SU-DHL-6 (cell line): ENCODE data around the gene WAC.
"Not testable (repeated sequence)": the region's sequence is repeated elsewhere in the genome, so short reads cannot be mapped to it uniquely, and the experiment has no call there.

Experiments
- H2AFZ ChIP-seq: fragments of 200-600 bp; sonication (generic); 2 replicates; pipeline ENCODE4 v1.6.1; 2014; ENCODE audit warnings: low read depth, mild to moderate bottlenecking, moderate library complexity, mixed read lengths, antibody characterized with exemption, low read length; ENCODE audit not compliant: severe bottlenecking
- H3F3A ChIP-seq: fragments of 200-600 bp; shearing (Covaris generic); 2 replicates; pipeline ENCODE4 v1.6.0; 2016; ENCODE audit warnings: antibody characterized with exemption, mild to moderate bottlenecking; ENCODE audit not compliant: insufficient read depth
- H3K27ac ChIP-seq: fragments of 200-600 bp; sonication (generic); 2 replicates; pipeline ENCODE4 v1.5.1; 2016; ENCODE audit warnings: low read depth, mild to moderate bottlenecking, low read length, moderate library complexity, mixed read lengths
- H3K27me3 ChIP-seq: fragments of 200-600 bp; sonication (generic), shearing (Covaris generic); 2 replicates; pipeline ENCODE4 v1.6.0; 2014; ENCODE audit warnings: mild to moderate bottlenecking, low read length
- H3K36me3 ChIP-seq: fragments of 200-600 bp; sonication (generic); 2 replicates; pipeline ENCODE4 v1.6.1; 2014; ENCODE audit warnings: mild to moderate bottlenecking, low read length, mixed read lengths
- H3K4me2 ChIP-seq: fragments of 300-600, 200-600 bp; shearing (Covaris generic), sonication (generic); 2 replicates; pipeline ENCODE4 v1.6.0; 2014; ENCODE audit warnings: low read length, low read depth, mild to moderate bottlenecking; ENCODE audit not compliant: poor library complexity, severe bottlenecking
- H3K4me3 ChIP-seq: fragments of 200-600 bp; sonication (generic); 2 replicates; pipeline ENCODE4 v1.5.1; 2014; ENCODE audit warnings: antibody characterized with exemption, low read length, mild to moderate bottlenecking, mixed read lengths; ENCODE audit not compliant: insufficient read depth, poor library complexity, severe bottlenecking
- H3K79me2 ChIP-seq: fragments of 200-600 bp; sonication (generic); 2 replicates; pipeline ENCODE4 v1.6.1; 2014; ENCODE audit warnings: mild to moderate bottlenecking, low read length, moderate library complexity; ENCODE audit not compliant: insufficient read depth
- H3K9ac ChIP-seq: fragments of 200-600 bp; sonication (generic); 2 replicates; pipeline ENCODE4 v1.7.0; 2014; ENCODE audit warnings: mild to moderate bottlenecking, low read length
- H3K9me2 ChIP-seq: fragments of 200-600 bp; sonication (generic); replicated peaks from 2 replicates; pipeline ENCODE4 v1.6.1; 2014; ENCODE audit warnings: low read length; ENCODE audit not compliant: insufficient read depth
- H3K9me3 ChIP-seq: fragments of 200-600 bp; sonication (generic); 2 replicates; pipeline ENCODE4 v1.6.1; 2014; ENCODE audit warnings: low read length, mixed read lengths; ENCODE audit not compliant: insufficient read depth
- H4K20me1 ChIP-seq: fragments of 200-600 bp; sonication (generic); 2 replicates; pipeline ENCODE4 v1.6.1; 2014; ENCODE audit warnings: low read depth, mild to moderate bottlenecking, antibody characterized with exemption, low read length, moderate library complexity, mixed read lengths
- EZH2phosphoT487 ChIP-seq: fragments of 200-600 bp; sonication (generic), shearing (Covaris generic); conservative IDR thresholded peaks from 2 replicates; pipeline ENCODE4 v1.6.1; 2018; ENCODE audit warnings: mild to moderate bottlenecking, antibody characterized with exemption, low read length, moderate library complexity, mixed read lengths
- TF ChIP-seq, protein P1 (sequence below): fragments of 200-600 bp; sonication (generic); IDR thresholded peaks from one replicate; pipeline ENCODE4 v1.5.1; 2017; ENCODE audit warnings: antibody characterized with exemption, mild to moderate bottlenecking, low read length, moderate library complexity; ENCODE audit not compliant: insufficient read depth, poor library complexity, severe bottlenecking

WAC gene

GRCh38 chr10:28514648-28515047 lies 18.3 kb upstream of the WAC start:
- TF ChIP-seq, protein P1, sequence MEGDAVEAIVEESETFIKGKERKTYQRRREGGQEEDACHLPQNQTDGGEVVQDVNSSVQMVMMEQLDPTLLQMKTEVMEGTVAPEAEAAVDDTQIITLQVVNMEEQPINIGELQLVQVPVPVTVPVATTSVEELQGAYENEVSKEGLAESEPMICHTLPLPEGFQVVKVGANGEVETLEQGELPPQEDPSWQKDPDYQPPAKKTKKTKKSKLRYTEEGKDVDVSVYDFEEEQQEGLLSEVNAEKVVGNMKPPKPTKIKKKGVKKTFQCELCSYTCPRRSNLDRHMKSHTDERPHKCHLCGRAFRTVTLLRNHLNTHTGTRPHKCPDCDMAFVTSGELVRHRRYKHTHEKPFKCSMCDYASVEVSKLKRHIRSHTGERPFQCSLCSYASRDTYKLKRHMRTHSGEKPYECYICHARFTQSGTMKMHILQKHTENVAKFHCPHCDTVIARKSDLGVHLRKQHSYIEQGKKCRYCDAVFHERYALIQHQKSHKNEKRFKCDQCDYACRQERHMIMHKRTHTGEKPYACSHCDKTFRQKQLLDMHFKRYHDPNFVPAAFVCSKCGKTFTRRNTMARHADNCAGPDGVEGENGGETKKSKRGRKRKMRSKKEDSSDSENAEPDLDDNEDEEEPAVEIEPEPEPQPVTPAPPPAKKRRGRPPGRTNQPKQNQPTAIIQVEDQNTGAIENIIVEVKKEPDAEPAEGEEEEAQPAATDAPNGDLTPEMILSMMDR = no peak
- no peak for TF ChIP-seq EZH2phosphoT487
- H3K9me3 ChIP-seq = no peaks in the 10 kb centered on the region
- no peaks in the 10 kb centered on the region for H4K20me1 ChIP-seq
- no peak overlapping the region for H2AFZ ChIP-seq
- no peaks in the 10 kb centered on the region for H3K79me2 ChIP-seq
- H3K9me2 ChIP-seq = no peaks in the 10 kb centered on the region
- no peaks in the 10 kb centered on the region for H3F3A ChIP-seq
- no peak overlapping the region for H3K4me3 ChIP-seq
- H3K4me2 ChIP-seq = no peak overlapping the region
- no peak overlapping the region for H3K27ac ChIP-seq
- no peak overlapping the region for H3K9ac ChIP-seq
- no peaks in the 10 kb centered on the region for H3K27me3 ChIP-seq
- no peaks in the 10 kb centered on the region for H3K36me3 ChIP-seq

GRCh38 chr10:28520346-28520745 lies 12.6 kb upstream of the WAC start:
- TF ChIP-seq, protein P1 = no peak
- TF ChIP-seq EZH2phosphoT487 = no peak
- Histone ChIP-seq H4K20me1 (no peaks in the 10 kb centered on the region), H3K9ac (no peak overlapping the region), H3K79me2 (no peaks in the 10 kb centered on the region), H3K9me3 (no peaks in the 10 kb centered on the region), H3F3A (no peaks in the 10 kb centered on the region), H2AFZ (no peak overlapping the region), H3K27ac (no peak overlapping the region), H3K27me3 (no peaks in the 10 kb centered on the region), H3K9me2 (no peaks in the 10 kb centered on the region), H3K4me3 (no peak overlapping the region), H3K4me2 (no peak overlapping the region), H3K36me3 (peaks cover 12% of the 10 kb centered on the region)

DNA sequence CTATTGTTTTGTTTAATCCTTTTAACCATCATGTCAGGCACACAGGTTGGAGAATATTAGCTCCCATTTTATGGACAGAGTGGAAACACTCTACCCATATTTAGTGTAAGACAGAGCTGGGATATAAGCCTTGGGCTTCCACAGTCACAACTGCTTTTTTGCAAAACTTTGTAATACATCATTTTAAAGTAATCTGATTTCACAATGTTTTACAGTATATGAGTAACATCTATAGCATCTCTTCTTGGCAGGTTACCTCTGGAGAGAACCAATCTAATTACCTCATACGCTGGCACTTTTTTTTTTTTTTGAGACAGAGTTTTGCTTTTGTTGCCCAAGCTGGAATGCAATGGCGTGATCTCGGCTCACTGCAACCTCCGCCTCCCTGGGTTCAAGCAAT lies 12.1 kb upstream of the WAC start:
- H3K9ac ChIP-seq, H3K79me2 ChIP-seq, H4K20me1 ChIP-seq, H3K4me3 ChIP-seq, H3K4me2 ChIP-seq, H3F3A ChIP-seq, H3K9me3 ChIP-seq, H2AFZ ChIP-seq, H3K27me3 ChIP-seq, H3K27ac ChIP-seq, H3K9me2 ChIP-seq: not testable (repeated sequence)
- H3K36me3 ChIP-seq = peaks cover 14% of the 10 kb centered on the region

- peaks cover 15% of the 10 kb centered on the region for H3K36me3 ChIP-seq
- H3F3A ChIP-seq, H3K9ac ChIP-seq, H3K9me3 ChIP-seq, H4K20me1 ChIP-seq, H3K27ac ChIP-seq, H3K27me3 ChIP-seq, H3K4me3 ChIP-seq, H3K4me2 ChIP-seq, H3K79me2 ChIP-seq, H2AFZ ChIP-seq, H3K9me2 ChIP-seq: not testable (repeated sequence)
These were observed 11.0 kb upstream of the WAC start for GRCh38 chr10:28521961-28522360.
